GM13977 (cell line): ENCODE measurements around the gene OPCML.

Experiments used
- DNase-seq: peaks from one replicate; pipeline ENCODE4 v3.0.0; 2012; ENCODE audit warnings: low spot score
- in situ Hi-C: fragments of 300-500 bp; cut with MboI; formaldehyde crosslinking; loops from one replicate; pipeline ENCODE4 v1.12.0; 2022; ENCODE audit warnings: low sequenced_read_pairs, low pct_unique_long_range_greater_than_20kb, mixed read lengths, inconsistent platforms; ENCODE audit not compliant: unreplicated experiment
- TF ChIP-seq, protein P1 (sequence below): IDR thresholded peaks from 2 replicates; pipeline ENCODE4 v1.5.1; 2012; ENCODE audit warnings: mild to moderate bottlenecking, control low read depth; ENCODE audit not compliant: insufficient read depth; ENCODE audit errors: extremely low read depth, missing control alignments

OPCML gene

DNA sequence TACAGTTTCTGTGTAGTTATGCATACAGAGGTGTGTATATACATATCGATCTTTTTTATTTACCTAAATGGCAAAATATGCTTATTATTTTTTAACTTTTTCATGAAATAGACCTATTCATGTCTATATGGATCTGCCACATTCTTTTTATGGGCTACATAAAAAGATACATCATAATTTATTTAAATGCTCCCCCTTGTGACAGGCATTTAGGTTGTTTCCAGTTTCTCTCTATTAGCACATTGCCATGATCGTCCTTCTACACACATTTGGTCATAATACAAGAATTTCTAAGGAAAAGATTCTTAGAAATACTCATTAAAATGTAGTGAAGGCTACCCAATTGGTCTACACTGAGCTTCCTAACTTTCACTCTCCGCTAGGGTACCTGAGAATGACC lies 1067.4 kb downstream of the OPCML start:
- TF ChIP-seq, protein P1, sequence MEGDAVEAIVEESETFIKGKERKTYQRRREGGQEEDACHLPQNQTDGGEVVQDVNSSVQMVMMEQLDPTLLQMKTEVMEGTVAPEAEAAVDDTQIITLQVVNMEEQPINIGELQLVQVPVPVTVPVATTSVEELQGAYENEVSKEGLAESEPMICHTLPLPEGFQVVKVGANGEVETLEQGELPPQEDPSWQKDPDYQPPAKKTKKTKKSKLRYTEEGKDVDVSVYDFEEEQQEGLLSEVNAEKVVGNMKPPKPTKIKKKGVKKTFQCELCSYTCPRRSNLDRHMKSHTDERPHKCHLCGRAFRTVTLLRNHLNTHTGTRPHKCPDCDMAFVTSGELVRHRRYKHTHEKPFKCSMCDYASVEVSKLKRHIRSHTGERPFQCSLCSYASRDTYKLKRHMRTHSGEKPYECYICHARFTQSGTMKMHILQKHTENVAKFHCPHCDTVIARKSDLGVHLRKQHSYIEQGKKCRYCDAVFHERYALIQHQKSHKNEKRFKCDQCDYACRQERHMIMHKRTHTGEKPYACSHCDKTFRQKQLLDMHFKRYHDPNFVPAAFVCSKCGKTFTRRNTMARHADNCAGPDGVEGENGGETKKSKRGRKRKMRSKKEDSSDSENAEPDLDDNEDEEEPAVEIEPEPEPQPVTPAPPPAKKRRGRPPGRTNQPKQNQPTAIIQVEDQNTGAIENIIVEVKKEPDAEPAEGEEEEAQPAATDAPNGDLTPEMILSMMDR: no peak
- in situ Hi-C loops: no loop called here
- DNase-seq: no peak

GRCh38 chr11:132464003-132464342 lies 1068.3 kb downstream of the OPCML start:
- no peak for DNase-seq
- in situ Hi-C loops: no loop called here
- TF ChIP-seq, protein P1: no peak

- TF ChIP-seq, protein P1: no peak
- no peak for DNase-seq
- in situ Hi-C loops: no loop called here
Measured at GRCh38 chr11:132463295-132464002, 1068.9 kb downstream of the OPCML start.

DNA sequence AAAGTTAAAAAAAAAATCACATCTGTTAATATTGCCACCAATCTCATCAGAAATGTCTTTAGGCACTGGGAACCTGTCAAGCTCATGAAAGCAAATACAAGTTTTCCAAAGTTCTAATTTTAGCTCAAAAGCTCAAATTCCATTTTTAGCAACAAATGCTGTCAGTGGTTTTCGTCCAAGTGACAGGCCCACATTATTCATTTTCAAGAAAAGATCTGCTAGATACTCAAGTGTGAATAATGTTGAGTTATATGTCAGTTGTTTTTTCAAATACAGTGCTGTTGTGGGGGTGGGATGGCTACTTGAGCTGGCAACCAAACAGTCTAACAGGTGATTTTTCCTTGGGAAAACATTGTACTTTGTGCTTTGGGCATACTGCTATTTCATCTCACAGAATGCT lies 1072.6 kb downstream of the OPCML start:
- in situ Hi-C loops: no loop called here
- no peak for DNase-seq
- TF ChIP-seq, protein P1: no peak

DNA sequence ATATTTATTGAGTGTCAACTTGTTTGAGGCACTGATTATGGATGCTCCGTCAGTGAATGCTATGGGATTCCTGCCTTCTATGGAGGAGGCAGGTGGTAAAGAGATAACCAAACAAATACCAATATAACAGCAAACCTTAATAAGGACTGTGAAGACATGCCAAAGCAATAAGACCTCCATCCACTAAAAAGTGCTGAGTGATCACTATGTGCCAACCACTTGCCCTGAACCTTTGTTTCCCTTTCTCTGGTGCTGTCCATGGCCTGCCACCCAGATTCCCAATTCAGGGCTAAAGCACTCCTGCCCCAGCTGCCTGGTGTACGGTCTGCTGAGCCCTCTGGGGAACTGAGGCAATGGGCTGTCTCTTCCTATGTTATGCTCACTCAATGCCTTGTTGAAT lies 1074.9 kb downstream of the OPCML start:
- TF ChIP-seq, protein P1: no peak
- in situ Hi-C loops: no loop called here
- no peak for DNase-seq

DNA sequence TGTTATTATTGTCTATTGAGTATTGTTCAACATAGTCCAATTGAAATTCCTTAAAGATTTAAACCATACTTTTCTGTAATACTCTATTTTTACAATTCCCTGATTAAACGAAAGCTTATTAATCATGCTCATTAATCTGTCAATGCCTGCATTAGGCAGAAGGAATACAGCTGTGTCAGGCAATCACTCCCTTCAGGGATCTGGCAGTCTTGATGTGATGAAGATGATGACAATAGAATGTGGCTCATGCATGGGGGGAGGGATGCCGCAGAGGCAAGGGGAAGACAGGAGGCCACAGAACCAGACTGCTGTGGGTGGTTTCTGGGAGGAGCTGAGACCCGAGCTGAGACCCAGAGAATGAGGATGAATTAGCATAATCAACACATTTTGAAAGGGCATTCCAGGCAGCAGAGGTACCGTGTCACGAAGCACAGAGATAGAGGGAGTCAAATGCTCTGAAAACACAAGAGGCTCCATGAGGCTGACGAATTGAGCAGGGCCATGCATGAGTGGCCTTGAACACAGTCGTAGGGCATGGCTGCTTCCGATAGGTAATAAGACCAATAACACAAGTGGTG lies 1075.5 kb downstream of the OPCML start:
- DNase-seq: no peak

More for the DNA sequence above, 1075.5 kb downstream of the OPCML start:
- in situ Hi-C loops: no loop called here
- TF ChIP-seq, protein P1: no peak
